ENCODE data around the gene TRIP12. TPM values are rescaled to one million over a fixed set of nuclear protein-coding genes. Genes with fewer than 3 reads are reported as not detected.

TRIP12 gene
- total and polyA plus RNA-seq, 2 of the 8 experiments (the other 6 are each of a cell fraction or from before 2014, with no cell fraction given) = 23.1 to 174 TPM

DNA sequence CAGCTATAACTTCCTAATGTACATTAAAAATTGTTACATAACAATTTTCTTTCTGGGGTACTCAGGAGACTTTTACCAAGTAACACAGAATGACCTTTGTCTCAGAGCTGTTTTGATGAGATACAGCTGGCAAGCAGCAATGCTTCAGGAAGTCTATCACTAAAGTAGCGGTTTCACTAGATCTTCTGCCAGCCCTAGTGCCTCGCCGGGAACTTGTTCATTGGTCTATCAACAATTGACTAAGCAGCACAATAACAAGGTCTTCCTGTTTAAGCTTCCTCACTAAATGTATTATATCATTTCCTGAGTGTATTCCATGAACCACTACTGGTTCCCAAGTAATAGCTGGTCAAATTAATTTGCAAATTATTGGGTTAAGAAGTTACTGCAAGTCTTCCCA, 69.2 kb downstream of the TRIP12 start:
- Histone ChIP-seq H4K20me1 (replicated peaks in 1 of 2; ENCODE audit: control insufficient read depth in 1 of 2, insufficient read depth in 2 of 2, low read length in 2 of 2) (peaks cover 0 to 1% of the 10 kb centered on the region in 2 experiments), H3K18ac (ENCODE audit: extremely low read depth, low read length) (no peak overlapping the region), H4K8ac (ENCODE audit: extremely low read depth, insufficient read depth, low read length) (no peak overlapping the region), H4K91ac (replicated peaks; ENCODE audit: insufficient read length, low read length) (no peak overlapping the region), H3K27ac (ENCODE audit: low read depth, low read length) (no peak overlapping the region), H3K4ac (replicated peaks; ENCODE audit: insufficient read length, low read depth, low read length) (no peak overlapping the region), H3K4me2 (ENCODE audit: insufficient read depth in 1 of 2, low read depth in 2 of 2, low read length in 2 of 2) (no peak overlapping the region), H3K14ac (ENCODE audit: insufficient read length) (no peak overlapping the region), H3K4me3 (ENCODE audit: extremely low read depth in 1 of 4, insufficient read depth in 2 of 4, low read depth in 3 of 4, low read length in 4 of 4) (no peak overlapping the region), H4K5ac (ENCODE audit: insufficient read length, low read depth, low read length) (no peak overlapping the region), H3K27me3 (replicated peaks in 1 of 4; ENCODE audit: control insufficient read depth in 3 of 4, extremely low read depth in 1 of 4, insufficient read depth in 3 of 4, low read length in 3 of 4) (no peaks in the 10 kb centered on the region), H3K23ac (ENCODE audit: insufficient read length) (no peak overlapping the region), H2BK15ac (ENCODE audit: low read length) (no peak overlapping the region), H2BK12ac (ENCODE audit: low read depth, low read length) (no peak overlapping the region), H3K79me2 (ENCODE audit: control insufficient read depth in 1 of 2, insufficient read depth in 2 of 2, low read length in 2 of 2) (peaks cover 0 to 19% of the 10 kb centered on the region in 2 experiments; a peak in 2 of 4 replicates), H3K9ac (replicated peaks in 1 of 4; ENCODE audit: extremely low read depth in 1 of 4, low read depth in 3 of 4, low read length in 3 of 4) (peak overlapping the region in 1 of 4 experiments; percentile 8; a peak in 1 of 7 replicates), H2BK5ac (ENCODE audit: low read depth, low read length) (no peak overlapping the region), H2BK120ac (replicated peaks; ENCODE audit: low read depth, low read length) (no peak overlapping the region), H3K9me3 (ENCODE audit: insufficient read depth in 2 of 2, low read depth in 1 of 2, low read length in 1 of 2) (peaks cover 0 to 5% of the 10 kb centered on the region in 2 experiments; a peak in 1 of 4 replicates), H3K79me1 (ENCODE audit: low read depth, low read length) (0 out of 2 replicates have a peak, but pooled peaks cover 2% of the 10 kb centered on the region), H3K23me2 (ENCODE audit: low read depth, low read length) (no peaks in the 10 kb centered on the region), H3K4me1 (replicated peaks in 1 of 4; ENCODE audit: control insufficient read depth in 3 of 4, insufficient read depth in 4 of 4, low read length in 3 of 4) (peaks cover 0 to 4% (median 0%) of the 10 kb centered on the region in 4 experiments; a peak in 1 of 7 replicates), H2BK20ac (ENCODE audit: low read length) (no peak overlapping the region), H2AK5ac (ENCODE audit: low read depth, low read length) (no peak overlapping the region), H3K56ac (replicated peaks; ENCODE audit: insufficient read length, low read depth, low read length) (no peak overlapping the region), H3K36me3 (ENCODE audit: control insufficient read depth in 2 of 4, insufficient read depth in 4 of 4, low read length in 3 of 4) (peaks cover 0 to 10% (median 5%) of the 10 kb centered on the region in 4 experiments; a peak in 3 of 8 replicates), H2AFZ (ENCODE audit: low read length) (no peak overlapping the region)
- POLR2A ChIA-PET (ENCODE audit: partially characterized antibody) = interaction anchor here (0.8 kb wide), 1 partner anchor 58 kb away, joined by 3 read pairs; no protein-coding TSS in a partner anchor
- CTCF ChIA-PET (ENCODE audit: partially characterized antibody) = interaction anchor here (0.6 to 1.8 kb wide), 8 partner anchors 9 to 123 kb away, joined by 3 to 6 read pairs (median 3); no protein-coding TSS in a partner anchor
- DNase-seq (ENCODE audit: low read depth in 1 of 2, low spot score in 2 of 2) (no peak), FAIRE-seq (no peak)
- WGBS, 2 experiments (ENCODE audit: extremely low coverage in 1 of 2, insufficient coverage in 1 of 2, insufficient read length in 1 of 2, insufficient replicate concordance in 2 of 2, low coverage in 1 of 2, low lambda C conversion rate in 2 of 2, missing lambda C conversion rate in 1 of 2) = 98% methylated on average over 3 of the region's 3 CpGs; no CpG with 5 or more reads in 1 of the 2 experiments
- TF ChIP-seq POU5F1 (IDR thresholded peaks at IDR 0.05; ENCODE audit: low read depth, low read length) (no peak), BRCA1 (IDR thresholded peaks at IDR 0.05; ENCODE audit: low read depth, low read length) (no peak), ASH2L (IDR thresholded peaks at IDR 0.05; ENCODE audit: low read length) (no peak), CHD2 (IDR thresholded peaks at IDR 0.05; ENCODE audit: low read length) (no peak), SUZ12 (IDR thresholded peaks at IDR 0.05; ENCODE audit: low read length) (no peak), POLR2A (IDR thresholded peaks at IDR 0.05; ENCODE audit: control extremely low read depth in 1 of 2, low read depth in 2 of 2, low read length in 2 of 2) (no peak), RAD21 (IDR thresholded peaks at IDR 0.05 in 1 of 2, conservative IDR thresholded peaks at IDR 0.05 in 1 of 2; ENCODE audit: low read depth in 2 of 2, low read length in 2 of 2) (no peak), EGR1 (IDR thresholded peaks at IDR 0.05; ENCODE audit: borderline replicate concordance, low read depth, low read length) (no peak), CBX8 (IDR thresholded peaks at IDR 0.05; ENCODE audit: borderline replicate concordance, low read depth, low read length) (no peak), SP1 (IDR thresholded peaks at IDR 0.05; ENCODE audit: low read depth, low read length) (no peak), SIN3A (conservative IDR thresholded peaks at IDR 0.05 in 1 of 2, IDR thresholded peaks at IDR 0.05 in 1 of 2; ENCODE audit: low read depth in 1 of 2, low read length in 2 of 2) (no peak), NRF1 (IDR thresholded peaks at IDR 0.05; ENCODE audit: low read depth, low read length) (no peak), HDAC2 (IDR thresholded peaks at IDR 0.05; ENCODE audit: borderline replicate concordance in 1 of 2, low read depth in 2 of 2, low read length in 2 of 2) (no peak)
